GM10266 (cell line): Measurements from ENCODE around the gene ZNF277.

ENCODE experiments used
- DNase-seq: peaks from one replicate; pipeline ENCODE4 v3.0.0; 2012; ENCODE audit errors: extremely low spot score
- TF ChIP-seq, protein P1 (sequence below): IDR thresholded peaks from 2 replicates; pipeline ENCODE4 v1.5.1; 2012; ENCODE audit warnings: mild to moderate bottlenecking, low read depth; ENCODE audit not compliant: control insufficient read depth, insufficient read depth; ENCODE audit errors: missing control alignments

ZNF277 gene

DNA sequence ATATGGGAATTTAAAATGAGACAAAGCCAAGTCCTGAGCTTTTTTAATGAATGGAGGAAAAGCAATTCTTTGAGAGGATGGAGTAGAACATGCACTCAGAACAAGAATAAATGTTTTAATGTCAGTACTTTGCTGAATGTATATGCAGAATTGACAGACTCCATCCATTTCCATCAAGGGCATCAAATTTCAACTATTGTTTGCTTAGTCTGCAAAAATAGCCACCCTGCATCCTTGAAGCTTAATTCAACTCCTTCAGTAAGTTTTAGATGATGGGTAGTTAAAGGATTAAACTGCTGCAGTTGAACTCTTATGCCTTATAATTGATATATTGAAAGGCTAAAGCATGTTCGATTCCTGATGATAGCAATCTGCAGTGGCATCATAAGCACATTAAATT is 144.1 kb downstream of the ZNF277 start:
- DNase-seq, result no peak
- TF ChIP-seq, protein P1, sequence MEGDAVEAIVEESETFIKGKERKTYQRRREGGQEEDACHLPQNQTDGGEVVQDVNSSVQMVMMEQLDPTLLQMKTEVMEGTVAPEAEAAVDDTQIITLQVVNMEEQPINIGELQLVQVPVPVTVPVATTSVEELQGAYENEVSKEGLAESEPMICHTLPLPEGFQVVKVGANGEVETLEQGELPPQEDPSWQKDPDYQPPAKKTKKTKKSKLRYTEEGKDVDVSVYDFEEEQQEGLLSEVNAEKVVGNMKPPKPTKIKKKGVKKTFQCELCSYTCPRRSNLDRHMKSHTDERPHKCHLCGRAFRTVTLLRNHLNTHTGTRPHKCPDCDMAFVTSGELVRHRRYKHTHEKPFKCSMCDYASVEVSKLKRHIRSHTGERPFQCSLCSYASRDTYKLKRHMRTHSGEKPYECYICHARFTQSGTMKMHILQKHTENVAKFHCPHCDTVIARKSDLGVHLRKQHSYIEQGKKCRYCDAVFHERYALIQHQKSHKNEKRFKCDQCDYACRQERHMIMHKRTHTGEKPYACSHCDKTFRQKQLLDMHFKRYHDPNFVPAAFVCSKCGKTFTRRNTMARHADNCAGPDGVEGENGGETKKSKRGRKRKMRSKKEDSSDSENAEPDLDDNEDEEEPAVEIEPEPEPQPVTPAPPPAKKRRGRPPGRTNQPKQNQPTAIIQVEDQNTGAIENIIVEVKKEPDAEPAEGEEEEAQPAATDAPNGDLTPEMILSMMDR, result no peak

DNA sequence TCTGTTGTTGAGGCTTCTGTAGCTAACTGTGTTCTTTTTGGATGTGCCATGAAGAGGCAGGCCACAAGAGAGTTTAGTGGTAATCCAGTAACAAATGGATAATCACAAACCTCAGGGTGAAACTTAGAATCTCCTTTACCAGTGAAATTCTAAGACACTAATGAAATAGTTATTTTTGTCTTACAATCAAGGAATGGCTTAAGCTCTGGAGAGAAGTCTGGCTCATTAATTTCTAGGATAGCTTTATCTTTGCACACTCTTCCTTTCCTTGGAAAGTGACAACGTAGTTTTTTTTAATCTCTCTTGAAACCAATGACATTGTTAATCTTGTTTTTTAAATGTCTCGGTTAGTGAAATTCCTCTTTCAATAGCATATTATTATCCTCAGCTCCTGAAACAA is 150.1 kb downstream of the ZNF277 start:
- TF ChIP-seq, protein P1, result no peak
- no peak for DNase-seq

DNA sequence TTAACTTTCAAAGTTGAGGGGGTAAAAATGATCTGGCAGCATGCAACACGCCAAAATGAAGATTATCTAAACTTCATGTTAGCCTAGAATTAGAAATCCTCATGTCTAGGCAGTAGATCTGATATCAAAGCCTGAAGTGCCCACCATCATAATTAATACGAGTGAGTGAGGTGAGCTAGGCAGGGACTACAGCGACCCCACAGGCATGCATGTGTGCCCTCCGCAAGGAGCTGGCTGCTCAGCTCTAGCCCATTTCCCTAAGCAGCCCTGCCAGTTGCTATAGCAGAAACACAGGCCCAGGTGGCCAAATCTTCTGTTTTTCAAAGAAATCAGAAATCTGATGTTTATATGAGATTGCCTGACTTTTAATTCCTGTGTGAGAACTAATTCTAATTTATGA is 150.6 kb downstream of the ZNF277 start:
- no peak for DNase-seq
- TF ChIP-seq, protein P1, result no peak

DNA sequence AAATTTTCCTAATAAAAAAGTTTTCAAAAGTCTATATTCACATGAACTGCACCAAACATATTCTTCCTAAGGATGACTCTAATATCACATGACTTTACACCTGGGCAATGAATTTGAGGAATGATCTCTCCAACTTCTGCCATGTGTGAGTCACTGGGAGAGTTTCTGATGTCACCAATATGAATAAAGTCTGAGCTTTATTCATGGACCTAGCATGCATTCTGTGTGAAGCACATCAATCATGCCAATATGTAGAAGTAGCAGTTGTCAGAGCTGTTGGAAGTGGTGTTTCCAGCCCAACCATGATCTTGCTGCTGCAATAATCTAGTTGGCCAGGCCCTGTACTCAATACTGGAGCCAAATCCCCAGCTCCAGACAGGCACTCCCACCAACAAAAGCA is 152.0 kb downstream of the ZNF277 start:
- TF ChIP-seq, protein P1, result no peak
- DNase-seq, result no peak

DNA sequence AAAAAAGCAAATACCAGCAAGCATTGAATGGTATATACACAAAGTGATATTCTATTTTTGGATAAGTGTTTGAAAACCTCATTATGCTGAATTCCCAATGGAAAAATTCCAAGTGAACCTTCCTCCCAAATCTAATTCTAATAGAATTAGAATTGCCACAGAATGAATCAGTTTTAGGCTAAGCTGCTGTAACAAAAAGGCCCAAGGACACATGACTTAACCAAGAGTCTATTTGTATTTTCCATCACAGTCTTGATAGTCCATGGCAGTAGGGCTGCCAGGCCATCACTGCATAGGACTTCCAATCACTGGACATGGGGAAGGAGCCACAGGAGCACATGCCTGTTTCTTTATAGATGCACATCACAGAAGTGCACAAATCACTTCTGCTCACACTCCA is 152.6 kb downstream of the ZNF277 start:
- TF ChIP-seq, protein P1, result no peak
- no peak for DNase-seq

DNA sequence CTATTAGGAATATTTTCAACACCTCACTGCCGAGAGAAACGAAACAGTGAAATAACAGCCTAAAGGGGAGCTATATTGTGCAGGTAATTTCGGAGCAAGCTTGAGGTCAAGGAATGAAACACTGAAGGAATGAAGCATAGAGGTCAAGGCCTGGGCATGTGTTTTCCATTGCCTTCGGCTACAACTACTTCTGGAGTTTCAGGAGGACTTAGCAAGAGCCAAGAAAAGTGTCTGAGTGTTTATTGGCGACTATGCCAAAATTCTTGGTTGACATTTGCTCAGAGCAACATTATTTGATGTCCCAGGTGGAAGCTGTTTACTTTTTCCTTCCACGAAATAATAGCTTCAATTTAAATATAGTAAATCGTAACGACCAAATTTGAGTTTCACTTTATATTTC is 154.2 kb downstream of the ZNF277 start:
- TF ChIP-seq, protein P1, result no peak
- no peak for DNase-seq

DNA sequence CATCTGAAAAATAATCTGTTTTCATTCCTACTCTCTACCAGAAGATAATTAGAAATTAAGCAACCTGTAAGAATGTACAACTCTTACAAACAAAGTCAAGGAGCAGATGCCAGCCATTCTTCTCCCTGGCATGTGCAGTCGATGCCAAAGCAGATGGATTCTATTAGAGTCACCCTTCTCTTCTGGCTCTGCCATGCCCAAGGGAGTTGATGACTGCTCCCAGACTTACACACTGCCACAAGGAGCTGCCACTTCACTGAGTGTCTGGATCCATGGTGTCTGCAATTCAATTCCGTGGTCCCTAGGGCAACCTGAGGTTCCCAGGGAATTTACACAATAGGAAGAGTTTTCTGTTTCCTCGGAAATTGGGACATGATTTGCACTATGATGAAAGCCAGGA is 154.7 kb downstream of the ZNF277 start:
- TF ChIP-seq, protein P1, result no peak
- no peak for DNase-seq
